ENCODE measurements around the gene OR5V1. TPM values are rescaled to one million over a fixed set of nuclear protein-coding genes. Genes with fewer than 3 reads are reported as not detected.

Gene OR5V1
- not detected for total RNA-seq

DNA sequence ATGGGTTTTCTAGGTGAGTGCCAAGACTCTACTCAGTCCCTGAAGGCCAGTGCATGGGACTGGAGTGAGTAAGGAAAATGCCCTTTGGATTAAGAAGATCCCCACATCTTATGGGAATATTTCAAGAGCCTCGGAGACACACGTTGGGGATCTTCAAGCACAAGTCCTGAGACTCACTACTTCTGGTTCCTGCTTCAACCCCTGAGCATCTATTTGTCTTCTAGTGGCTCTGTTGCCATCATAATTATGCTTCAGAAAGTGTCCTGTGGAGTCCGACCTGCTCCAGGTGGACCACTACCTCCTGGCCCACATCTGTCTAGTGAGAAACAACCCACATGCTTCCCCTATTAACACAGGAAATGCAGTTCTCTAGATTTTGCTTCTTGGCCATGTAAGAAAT lies at the start of gene OR5V1:
Gene OR5V1, minus strand, starts transcription at position 101 of the 400 bp plus-strand sequence. CDS start 12,670 bp downstream, outside the sequence.

DNA sequence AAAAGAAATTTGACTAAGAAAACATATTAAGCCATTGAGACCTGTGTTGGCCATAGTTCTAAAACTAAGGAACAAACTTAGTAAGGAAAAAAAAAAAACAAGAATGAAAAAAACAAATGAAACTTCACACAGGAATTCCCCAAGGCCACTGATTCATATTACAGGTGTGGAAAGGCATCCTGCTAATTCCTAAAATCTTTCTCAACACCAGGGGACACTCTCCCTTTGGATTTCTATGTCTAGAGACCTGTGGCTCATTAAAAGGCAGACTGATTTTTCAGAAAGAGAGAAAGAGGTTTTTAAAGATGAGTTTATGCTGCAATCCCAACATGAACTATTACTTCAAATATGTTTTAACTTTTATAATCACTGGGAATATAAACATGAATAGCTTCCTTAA lies 45.9 kb upstream of the OR5V1 start, which contains the start of gene OR12D1:
Gene OR12D1, plus strand, starts transcription at position 341 of the 400 bp plus-strand sequence.

DNA sequence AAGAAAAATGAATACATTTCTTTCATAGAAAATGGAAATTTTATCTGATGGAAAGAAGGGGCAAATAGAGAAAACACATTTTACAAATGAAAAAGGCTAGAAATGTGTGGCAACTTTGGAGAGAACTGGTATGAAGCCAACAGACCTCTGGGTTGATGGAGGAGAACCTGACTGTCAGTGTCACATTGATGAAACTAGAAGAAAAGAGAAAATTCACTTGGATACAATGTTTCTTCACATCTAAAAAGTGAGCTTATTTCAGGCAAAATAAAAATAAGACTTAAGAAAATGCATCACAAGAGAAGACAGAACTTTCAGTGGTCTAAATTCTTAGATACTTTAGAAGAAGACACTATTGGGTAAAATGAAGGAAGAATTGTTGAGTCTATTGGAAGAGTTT lies 26.7 kb upstream of the OR5V1 start, which contains the start of gene OR12D2:
Gene OR12D2, plus strand, starts transcription at position 301 of the 400 bp plus-strand sequence. CDS start 1,069 bp downstream, outside the sequence.

DNA sequence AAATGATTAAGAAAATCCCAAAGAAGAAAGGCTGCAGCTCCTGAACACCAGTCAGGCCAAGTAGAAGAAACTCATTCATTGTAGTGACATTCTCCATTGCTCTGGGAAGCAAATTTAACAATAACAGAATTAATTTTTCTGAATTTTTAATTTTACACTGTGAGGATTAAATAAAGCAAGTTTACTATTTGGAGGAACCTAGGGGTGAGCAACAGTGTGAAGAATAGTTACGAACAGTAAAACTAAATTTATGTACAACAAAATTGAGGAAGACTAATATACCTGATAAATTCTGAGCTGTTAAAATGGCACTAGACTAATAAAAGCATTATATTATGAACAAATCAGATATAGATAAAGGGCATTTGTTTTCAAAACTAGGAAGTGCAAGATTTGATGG lies 6.5 kb upstream of the OR5V1 start, which contains the start of gene OR12D3:
Gene OR12D3, minus strand, starts transcription at position 101 of the 400 bp plus-strand sequence. Its CDS starts 4 bp downstream, at position 97.

Other genes starting within 250 kb of the OR5V1 start
- gene OR2J2, start 198.0 kb downstream of the OR5V1 start, total RNA-seq: 0.46 TPM
- gene OR14J1, start 67.2 kb downstream of the OR5V1 start, total RNA-seq: under 0.01 TPM
- not detected for gene OR12D3, start 6.4 kb upstream of the OR5V1 start, total RNA-seq
- 0.23 TPM for gene OR12D2, start 26.8 kb upstream of the OR5V1 start, total RNA-seq
- gene OR12D1, start 46.1 kb upstream of the OR5V1 start, total RNA-seq: not detected
- gene OR10C1, start 70.4 kb upstream of the OR5V1 start, total RNA-seq: not detected
- not detected for gene OR11A1, start 88.2 kb upstream of the OR5V1 start, total RNA-seq
- gene OR2H1, start 88.3 kb upstream of the OR5V1 start, total RNA-seq: not detected
- not detected for gene MAS1L, start 119.1 kb upstream of the OR5V1 start, total RNA-seq
- not detected for gene UBD, start 190.9 kb upstream of the OR5V1 start, total RNA-seq
- not detected for gene OR2H2, start 216.3 kb upstream of the OR5V1 start, total RNA-seq